GM10266 (cell line): ENCODE measurements around the gene LIPA.
"Not testable (repeated sequence)": the region's sequence is repeated elsewhere in the genome, so short reads cannot be mapped to it uniquely, and the experiment has no call there.

Experiments used
- DNase-seq: peaks from one replicate; pipeline ENCODE4 v3.0.0; 2012; ENCODE audit errors: extremely low spot score
- TF ChIP-seq, protein P1 (sequence below): IDR thresholded peaks from 2 replicates; pipeline ENCODE4 v1.5.1; 2012; ENCODE audit warnings: mild to moderate bottlenecking, low read depth; ENCODE audit not compliant: control insufficient read depth, insufficient read depth; ENCODE audit errors: missing control alignments

LIPA gene

DNA sequence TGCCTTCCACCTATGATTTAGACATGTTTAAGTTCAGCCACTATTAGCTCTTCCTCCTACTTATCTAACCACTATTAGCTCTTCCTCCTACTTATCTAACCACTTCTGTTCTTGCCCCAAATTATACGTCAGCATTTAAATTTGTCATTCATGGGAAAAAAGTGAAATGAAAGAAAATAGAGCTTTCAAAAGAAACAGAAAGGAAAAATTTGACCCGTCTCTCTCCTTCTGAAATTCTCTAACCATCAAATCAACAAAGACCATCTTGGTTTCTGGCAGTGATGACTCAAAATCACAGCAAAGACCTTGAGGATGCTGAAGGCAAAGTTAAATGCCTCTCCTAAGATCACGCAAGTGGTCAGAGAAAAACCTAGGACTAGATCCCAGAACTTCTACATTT is 2.6 kb downstream of the LIPA start:
- TF ChIP-seq, protein P1, sequence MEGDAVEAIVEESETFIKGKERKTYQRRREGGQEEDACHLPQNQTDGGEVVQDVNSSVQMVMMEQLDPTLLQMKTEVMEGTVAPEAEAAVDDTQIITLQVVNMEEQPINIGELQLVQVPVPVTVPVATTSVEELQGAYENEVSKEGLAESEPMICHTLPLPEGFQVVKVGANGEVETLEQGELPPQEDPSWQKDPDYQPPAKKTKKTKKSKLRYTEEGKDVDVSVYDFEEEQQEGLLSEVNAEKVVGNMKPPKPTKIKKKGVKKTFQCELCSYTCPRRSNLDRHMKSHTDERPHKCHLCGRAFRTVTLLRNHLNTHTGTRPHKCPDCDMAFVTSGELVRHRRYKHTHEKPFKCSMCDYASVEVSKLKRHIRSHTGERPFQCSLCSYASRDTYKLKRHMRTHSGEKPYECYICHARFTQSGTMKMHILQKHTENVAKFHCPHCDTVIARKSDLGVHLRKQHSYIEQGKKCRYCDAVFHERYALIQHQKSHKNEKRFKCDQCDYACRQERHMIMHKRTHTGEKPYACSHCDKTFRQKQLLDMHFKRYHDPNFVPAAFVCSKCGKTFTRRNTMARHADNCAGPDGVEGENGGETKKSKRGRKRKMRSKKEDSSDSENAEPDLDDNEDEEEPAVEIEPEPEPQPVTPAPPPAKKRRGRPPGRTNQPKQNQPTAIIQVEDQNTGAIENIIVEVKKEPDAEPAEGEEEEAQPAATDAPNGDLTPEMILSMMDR = no peak

DNA sequence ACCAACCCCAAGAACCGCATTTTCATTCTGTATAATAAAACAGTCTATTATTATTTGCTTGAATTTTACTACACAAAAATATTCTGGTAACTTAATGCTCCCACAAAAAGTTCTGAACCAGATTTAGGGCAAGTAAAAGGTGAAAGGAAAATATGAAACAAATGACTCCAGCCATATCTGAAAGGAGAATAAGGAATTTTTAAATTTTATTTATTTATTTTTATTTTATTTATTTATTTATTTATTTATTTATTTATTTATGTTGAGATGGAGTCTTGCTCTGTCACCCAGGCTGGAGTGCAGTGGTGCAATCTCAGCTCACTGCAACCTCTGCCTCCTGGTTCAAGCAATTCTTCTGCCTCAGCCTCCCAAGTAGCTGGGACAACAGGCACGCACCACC is 4.0 kb downstream of the LIPA start:
- not testable (repeated sequence) for DNase-seq

More for the DNA sequence above, 2.6 kb downstream of the LIPA start:
- peak; percentile 47 for DNase-seq

DNA sequence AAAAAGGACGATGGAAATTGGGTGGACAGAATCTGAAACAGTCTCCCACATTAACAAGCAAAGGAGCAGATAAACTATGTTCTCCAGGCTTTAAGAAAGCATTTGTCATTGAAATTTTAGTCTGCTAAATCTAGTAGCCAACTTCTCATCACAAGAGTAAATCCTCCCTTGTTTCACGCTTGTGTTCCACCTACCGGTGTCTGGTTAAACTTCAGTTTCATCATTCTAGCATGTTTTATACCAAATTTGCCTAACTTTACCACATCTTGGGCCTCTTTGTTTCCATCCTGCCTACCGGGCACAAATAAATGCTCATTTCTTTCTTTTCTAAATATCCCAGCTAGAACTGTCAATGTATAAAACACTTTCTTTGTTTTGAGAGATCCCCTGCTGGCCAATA is 5.8 kb downstream of the LIPA start:
- peak; percentile 47 for DNase-seq
- TF ChIP-seq, protein P1 = peak; percentile 36

DNA sequence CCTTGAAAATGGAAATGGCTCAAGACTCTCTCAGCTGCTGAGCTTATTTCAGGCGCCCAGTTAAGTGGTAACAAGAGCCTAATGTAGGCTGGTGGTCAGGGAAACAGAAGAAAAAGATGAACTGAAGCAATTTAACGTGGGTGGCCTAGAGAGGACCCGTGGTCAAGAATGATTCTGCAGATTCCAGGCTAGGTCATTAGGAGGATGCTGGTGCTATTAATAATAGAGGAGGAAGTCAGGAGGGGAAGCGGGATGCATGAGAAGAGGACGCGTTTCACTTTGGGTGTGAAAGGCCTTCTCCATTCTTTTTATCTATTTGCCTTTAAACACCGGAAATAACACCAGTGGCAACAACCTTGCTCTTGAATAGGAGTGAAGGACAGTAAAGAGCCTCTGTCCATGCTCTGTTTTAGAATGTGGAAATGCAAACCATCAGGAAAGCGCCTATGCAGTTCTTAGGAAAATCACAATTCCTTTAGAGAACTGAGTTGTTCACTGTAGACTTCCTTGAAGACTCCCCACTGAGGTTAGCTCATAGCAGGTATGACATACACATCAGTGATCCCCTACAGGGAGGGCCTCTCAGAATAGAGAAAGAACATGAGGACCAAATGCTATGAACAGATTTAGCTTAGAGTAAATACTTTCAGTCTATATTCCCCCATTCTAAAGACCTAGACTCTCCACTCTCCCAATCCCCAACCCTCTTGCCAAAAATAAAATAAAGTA is 8.6 kb downstream of the LIPA start:
- TF ChIP-seq, protein P1 = no peak
- DNase-seq = no peak

DNA sequence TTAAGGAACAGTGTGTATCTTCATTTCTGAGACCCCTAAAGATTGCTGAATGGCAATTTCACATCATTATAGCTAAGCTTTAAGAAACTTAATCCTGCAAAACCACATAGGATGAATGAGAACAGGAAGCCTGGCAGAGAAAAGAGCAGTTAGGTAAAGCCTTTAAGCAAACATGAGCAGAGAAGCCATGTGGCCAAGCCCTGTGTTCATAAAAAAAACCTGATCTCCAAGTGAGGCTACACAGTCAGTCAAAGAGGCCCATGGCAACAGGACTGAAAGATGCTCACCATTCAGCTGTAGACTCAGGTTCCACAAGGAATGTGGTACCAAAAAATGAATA is 9.3 kb downstream of the LIPA start:
- TF ChIP-seq, protein P1 = no peak
- no peak for DNase-seq

DNA sequence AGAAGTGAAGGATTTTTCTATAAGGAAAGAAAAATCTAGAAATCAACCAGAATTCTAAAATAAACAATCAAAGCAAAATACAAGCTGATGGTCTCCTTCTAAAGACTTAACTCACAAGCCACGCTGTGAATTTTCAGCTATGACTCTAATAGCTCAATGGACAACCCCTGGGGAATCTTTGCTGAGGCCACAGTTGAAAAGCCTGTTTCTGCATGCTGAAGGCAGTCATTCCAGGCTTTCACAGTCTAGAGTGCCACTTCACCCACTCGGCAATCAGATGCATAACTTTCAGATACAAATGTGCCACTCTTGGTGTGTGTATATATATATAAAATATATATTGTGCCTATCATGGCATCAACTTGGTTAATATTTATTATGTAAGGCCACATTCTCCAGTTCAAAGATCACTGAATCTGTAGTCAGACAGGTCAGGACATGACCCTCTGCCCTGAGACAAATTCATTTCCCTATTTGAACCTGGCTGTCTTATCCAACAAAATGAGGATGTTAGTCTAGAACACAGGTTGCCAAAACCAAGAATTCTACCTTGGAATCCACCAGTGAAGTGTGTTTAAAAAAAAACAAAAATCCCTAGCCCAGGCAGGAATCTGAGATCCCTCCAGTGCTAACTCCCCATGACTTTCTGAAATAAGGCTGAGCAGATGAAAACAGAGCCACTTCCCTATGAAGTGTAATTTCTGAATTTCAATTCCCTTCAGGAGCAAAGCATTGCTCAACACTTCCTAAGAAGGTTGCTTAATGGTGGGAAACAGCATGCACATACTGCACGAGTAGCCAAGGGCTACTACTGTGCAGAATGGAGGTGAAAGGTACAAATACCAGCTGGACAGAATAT is 9.9 kb downstream of the LIPA start:
- DNase-seq = no peak

DNA sequence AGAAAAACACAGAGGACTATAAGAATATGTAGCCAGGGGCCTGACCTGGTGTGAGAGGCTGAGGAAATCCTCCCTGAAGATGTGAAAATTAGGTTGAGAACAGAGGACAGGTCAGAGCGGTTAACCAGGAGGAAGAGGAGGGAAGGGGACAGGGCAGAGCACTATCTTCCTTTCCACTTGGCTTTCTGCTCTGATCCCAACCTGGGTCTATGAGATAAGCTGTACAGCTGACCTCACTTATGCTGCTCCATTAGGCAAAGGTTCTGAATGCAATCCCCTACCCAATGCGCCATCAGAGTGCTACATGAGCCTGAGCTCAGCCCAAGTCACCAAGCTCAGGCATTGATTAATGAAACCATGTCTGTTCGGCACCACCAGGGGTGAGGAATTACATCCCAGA is 10.5 kb downstream of the LIPA start:
- DNase-seq = no peak

More for the DNA sequence above, 9.9 kb downstream of the LIPA start:
- TF ChIP-seq, protein P1 = no peak

More for the DNA sequence above, 10.5 kb downstream of the LIPA start:
- TF ChIP-seq, protein P1 = no peak
